Measurements from ENCODE around the gene CTNNA2.

DNA sequence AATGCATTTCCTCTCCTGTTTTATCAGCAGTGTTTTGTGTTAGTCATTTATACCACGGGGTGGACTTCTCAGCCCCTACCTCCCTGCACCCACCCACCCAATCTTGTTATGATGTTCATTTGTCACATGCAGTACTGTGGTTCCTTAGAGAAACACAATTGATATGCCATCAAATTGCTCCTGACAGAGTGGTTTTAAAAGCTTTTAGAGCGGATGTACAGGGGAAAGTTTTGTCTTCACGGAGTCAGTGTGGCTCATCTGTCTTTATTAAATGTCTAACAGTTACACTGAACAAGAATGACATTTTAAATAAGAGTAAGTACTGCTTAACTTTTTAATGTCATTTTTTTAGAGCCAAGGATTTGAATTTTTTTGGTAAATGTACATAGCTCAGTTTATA is 634.8 kb downstream of the CTNNA2 start:
- TF ChIP-seq, protein P1, sequence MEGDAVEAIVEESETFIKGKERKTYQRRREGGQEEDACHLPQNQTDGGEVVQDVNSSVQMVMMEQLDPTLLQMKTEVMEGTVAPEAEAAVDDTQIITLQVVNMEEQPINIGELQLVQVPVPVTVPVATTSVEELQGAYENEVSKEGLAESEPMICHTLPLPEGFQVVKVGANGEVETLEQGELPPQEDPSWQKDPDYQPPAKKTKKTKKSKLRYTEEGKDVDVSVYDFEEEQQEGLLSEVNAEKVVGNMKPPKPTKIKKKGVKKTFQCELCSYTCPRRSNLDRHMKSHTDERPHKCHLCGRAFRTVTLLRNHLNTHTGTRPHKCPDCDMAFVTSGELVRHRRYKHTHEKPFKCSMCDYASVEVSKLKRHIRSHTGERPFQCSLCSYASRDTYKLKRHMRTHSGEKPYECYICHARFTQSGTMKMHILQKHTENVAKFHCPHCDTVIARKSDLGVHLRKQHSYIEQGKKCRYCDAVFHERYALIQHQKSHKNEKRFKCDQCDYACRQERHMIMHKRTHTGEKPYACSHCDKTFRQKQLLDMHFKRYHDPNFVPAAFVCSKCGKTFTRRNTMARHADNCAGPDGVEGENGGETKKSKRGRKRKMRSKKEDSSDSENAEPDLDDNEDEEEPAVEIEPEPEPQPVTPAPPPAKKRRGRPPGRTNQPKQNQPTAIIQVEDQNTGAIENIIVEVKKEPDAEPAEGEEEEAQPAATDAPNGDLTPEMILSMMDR (IDR thresholded peaks at IDR 0.05) = no peak
- TF ChIP-seq, protein P2, sequence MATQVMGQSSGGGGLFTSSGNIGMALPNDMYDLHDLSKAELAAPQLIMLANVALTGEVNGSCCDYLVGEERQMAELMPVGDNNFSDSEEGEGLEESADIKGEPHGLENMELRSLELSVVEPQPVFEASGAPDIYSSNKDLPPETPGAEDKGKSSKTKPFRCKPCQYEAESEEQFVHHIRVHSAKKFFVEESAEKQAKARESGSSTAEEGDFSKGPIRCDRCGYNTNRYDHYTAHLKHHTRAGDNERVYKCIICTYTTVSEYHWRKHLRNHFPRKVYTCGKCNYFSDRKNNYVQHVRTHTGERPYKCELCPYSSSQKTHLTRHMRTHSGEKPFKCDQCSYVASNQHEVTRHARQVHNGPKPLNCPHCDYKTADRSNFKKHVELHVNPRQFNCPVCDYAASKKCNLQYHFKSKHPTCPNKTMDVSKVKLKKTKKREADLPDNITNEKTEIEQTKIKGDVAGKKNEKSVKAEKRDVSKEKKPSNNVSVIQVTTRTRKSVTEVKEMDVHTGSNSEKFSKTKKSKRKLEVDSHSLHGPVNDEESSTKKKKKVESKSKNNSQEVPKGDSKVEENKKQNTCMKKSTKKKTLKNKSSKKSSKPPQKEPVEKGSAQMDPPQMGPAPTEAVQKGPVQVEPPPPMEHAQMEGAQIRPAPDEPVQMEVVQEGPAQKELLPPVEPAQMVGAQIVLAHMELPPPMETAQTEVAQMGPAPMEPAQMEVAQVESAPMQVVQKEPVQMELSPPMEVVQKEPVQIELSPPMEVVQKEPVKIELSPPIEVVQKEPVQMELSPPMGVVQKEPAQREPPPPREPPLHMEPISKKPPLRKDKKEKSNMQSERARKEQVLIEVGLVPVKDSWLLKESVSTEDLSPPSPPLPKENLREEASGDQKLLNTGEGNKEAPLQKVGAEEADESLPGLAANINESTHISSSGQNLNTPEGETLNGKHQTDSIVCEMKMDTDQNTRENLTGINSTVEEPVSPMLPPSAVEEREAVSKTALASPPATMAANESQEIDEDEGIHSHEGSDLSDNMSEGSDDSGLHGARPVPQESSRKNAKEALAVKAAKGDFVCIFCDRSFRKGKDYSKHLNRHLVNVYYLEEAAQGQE (IDR thresholded peaks at IDR 0.05; ENCODE audit: insufficient read depth in 1 of 2, low read depth in 2 of 2, low read length in 1 of 2) = no peak
- TF ChIP-seq POLR2AphosphoS5 (IDR thresholded peaks at IDR 0.05; ENCODE audit: low read depth, low read length) = no peak
- no peak for TF ChIP-seq TCF7L2 (IDR thresholded peaks at IDR 0.05; ENCODE audit: low read depth, low read length)

Measured in Panc1 (cell line).